ENCODE results near the gene ADAM22.

The ADAM22 gene

DNA sequence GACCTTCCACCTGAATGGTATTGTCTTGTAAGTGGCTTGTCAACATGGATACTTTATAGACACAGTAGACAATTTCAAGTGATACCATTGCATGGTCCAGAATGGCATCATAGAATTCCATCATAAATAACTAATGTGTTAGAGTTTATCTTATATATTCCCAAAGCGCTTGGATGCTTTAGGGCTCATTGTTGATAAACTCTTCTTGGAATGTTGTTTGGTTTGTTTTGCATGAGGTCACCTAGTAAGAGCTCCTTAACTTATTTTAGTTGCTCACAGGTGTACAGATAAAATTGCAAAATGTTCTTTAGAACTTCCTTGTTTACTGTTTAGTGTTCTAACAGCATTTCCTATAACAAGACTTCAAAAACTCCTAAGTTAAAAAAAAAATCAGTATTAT lies 249.0 kb downstream of the ADAM22 start:
- H3K27ac ChIP-seq: no peak overlapping the region
- TF ChIP-seq ZFX (IDR thresholded peaks at IDR 0.05; ENCODE audit: borderline replicate concordance) (no peak), CTCF (IDR thresholded peaks at IDR 0.05) (no peak)

GRCh38 chr7:88184848-88185304 lies 250.8 kb downstream of the ADAM22 start:
- no peak overlapping the region for H3K27ac ChIP-seq
- TF ChIP-seq CTCF (IDR thresholded peaks at IDR 0.05) (no peak), ZFX (IDR thresholded peaks at IDR 0.05; ENCODE audit: borderline replicate concordance) (no peak)

GRCh38 chr7:88185650-88186049 lies 251.6 kb downstream of the ADAM22 start:
- TF ChIP-seq ZFX (IDR thresholded peaks at IDR 0.05; ENCODE audit: borderline replicate concordance) (no peak), CTCF (IDR thresholded peaks at IDR 0.05) (no peak)
- no peak overlapping the region for H3K27ac ChIP-seq

- H3K27ac ChIP-seq: no peak overlapping the region
- TF ChIP-seq CTCF (IDR thresholded peaks at IDR 0.05): no peak
- no peak for TF ChIP-seq ZFX (IDR thresholded peaks at IDR 0.05; ENCODE audit: borderline replicate concordance)
Measured at GRCh38 chr7:88191911-88192310, 257.9 kb downstream of the ADAM22 start.

DNA sequence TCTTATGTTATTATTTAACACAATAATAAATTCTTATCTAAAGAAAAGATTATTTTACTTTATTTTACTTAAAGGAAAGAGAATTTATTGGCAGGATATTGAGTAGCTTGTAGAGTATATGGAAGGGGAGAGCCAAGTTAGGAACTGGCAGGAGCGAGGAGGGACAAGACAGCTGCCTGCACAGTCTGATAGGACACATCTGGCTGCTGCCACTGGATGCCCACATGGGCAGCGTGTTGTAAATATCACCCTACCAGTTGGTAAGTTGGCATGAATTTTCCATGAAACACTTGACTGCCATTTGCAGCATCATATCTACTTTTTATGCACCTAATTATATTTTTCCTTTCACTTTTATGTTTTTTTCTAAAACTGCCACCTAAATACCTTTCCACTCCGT lies 266.2 kb downstream of the ADAM22 start:
- no peak for TF ChIP-seq ZFX (IDR thresholded peaks at IDR 0.05; ENCODE audit: borderline replicate concordance)
- TF ChIP-seq CTCF (IDR thresholded peaks at IDR 0.05): no peak
- H3K27ac ChIP-seq: no peak overlapping the region

- H3K27ac ChIP-seq: no peak overlapping the region
- TF ChIP-seq CTCF (IDR thresholded peaks at IDR 0.05) (no peak), ZFX (IDR thresholded peaks at IDR 0.05; ENCODE audit: borderline replicate concordance) (no peak)
Measured at GRCh38 chr7:88200789-88201188, 266.7 kb downstream of the ADAM22 start.

GRCh38 chr7:88201305-88201704 lies 267.3 kb downstream of the ADAM22 start:
- no peak overlapping the region for H3K27ac ChIP-seq

More at GRCh38 chr7:88201305-88201704, 267.3 kb downstream of the ADAM22 start:
- no peak for TF ChIP-seq ZFX (IDR thresholded peaks at IDR 0.05; ENCODE audit: borderline replicate concordance)
- no peak for TF ChIP-seq CTCF (IDR thresholded peaks at IDR 0.05)

All from 22Rv1 (cell line).